Measurements from ENCODE around the gene NAALADL2. TPM values are rescaled to one million over a fixed set of nuclear protein-coding genes. Genes with fewer than 3 reads are reported as not detected.

The NAALADL2 gene
- total RNA-seq, 1 donor = 54.5 TPM

DNA sequence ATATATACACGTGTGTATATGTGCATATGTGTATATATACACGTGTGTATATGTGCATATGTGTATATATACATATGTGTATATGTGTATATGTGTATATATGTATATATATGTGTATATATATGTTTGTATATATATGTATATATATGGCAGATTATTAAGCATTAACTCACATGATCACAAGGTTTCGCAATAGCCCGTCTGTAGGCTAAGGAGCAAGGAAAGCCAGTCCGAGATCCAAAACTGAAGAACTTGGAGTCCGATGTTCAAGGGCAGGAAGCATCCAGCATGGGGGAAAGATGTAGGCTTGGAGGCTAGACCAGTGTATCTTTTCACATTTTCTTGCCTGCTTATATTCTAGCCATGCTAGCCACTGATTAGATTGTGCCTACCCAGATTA, 23.7 kb downstream of the NAALADL2 start:
- DNase-seq (ENCODE audit: low read depth) = no peak
- no peak overlapping the region for H3K4me3 ChIP-seq (ENCODE audit: low read depth, low read length)
- TF ChIP-seq, protein P1, sequence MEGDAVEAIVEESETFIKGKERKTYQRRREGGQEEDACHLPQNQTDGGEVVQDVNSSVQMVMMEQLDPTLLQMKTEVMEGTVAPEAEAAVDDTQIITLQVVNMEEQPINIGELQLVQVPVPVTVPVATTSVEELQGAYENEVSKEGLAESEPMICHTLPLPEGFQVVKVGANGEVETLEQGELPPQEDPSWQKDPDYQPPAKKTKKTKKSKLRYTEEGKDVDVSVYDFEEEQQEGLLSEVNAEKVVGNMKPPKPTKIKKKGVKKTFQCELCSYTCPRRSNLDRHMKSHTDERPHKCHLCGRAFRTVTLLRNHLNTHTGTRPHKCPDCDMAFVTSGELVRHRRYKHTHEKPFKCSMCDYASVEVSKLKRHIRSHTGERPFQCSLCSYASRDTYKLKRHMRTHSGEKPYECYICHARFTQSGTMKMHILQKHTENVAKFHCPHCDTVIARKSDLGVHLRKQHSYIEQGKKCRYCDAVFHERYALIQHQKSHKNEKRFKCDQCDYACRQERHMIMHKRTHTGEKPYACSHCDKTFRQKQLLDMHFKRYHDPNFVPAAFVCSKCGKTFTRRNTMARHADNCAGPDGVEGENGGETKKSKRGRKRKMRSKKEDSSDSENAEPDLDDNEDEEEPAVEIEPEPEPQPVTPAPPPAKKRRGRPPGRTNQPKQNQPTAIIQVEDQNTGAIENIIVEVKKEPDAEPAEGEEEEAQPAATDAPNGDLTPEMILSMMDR (IDR thresholded peaks at IDR 0.05; ENCODE audit: insufficient read depth, low read length) = no peak

GRCh38 chr3:174883881-174884675, 24.9 kb downstream of the NAALADL2 start:
- no peak for DNase-seq (ENCODE audit: low read depth)
- TF ChIP-seq, protein P1 (IDR thresholded peaks at IDR 0.05; ENCODE audit: insufficient read depth, low read length) = no peak

DNA sequence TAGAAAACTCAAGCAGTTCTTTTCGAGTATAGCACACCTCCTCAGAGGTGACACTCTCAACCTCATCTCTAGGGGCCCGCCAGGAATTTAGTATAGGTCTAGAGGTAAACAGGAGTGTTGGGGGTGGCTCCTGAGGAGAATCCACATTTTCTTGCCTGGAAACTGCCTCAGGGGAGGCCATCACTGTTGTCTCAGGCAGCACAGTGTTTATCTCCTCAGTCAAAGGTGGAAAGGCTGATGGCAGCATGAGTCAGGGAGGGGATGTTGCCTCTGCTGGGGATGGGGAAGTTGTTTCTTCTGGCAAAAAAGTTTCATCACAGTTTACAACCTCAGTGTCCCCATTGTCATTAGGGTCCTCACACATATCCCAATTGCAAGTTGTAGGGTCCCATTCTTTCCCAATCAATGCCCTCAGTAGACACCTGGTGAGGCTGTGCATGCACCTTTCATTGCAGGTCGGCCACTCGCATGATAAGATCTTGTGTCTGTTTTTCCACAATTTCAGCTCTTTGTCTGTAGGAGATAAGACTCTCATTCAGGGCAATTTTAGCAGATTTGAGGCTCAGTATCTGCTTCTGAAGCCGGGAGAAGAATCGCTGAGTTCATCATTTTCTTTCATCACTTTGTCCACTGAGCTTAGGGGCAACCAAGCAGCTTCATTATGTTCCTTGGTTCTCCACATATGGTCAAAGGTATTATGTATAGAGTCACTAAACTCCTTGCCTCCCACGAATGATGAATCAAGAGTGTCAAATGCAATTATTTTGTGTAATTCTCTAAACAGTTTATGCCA, 25.8 kb downstream of the NAALADL2 start:
- no peak overlapping the region for H3K4me3 ChIP-seq (ENCODE audit: low read depth, low read length)
- TF ChIP-seq, protein P1 (IDR thresholded peaks at IDR 0.05; ENCODE audit: insufficient read depth, low read length) = no peak

More at GRCh38 chr3:174883881-174884675, 24.9 kb downstream of the NAALADL2 start:
- H3K4me3 ChIP-seq (ENCODE audit: low read depth, low read length) = no peak overlapping the region

GRCh38 chr3:174891524-174892203, 32.5 kb downstream of the NAALADL2 start:
- TF ChIP-seq, protein P1 (IDR thresholded peaks at IDR 0.05; ENCODE audit: insufficient read depth, low read length) = no peak
- DNase-seq (ENCODE audit: low read depth) = peak; percentile 12
- no peak overlapping the region for H3K4me3 ChIP-seq (ENCODE audit: low read depth, low read length)

More for the DNA sequence above, 25.8 kb downstream of the NAALADL2 start:
- DNase-seq (ENCODE audit: low read depth) = no peak

- peak; percentile 40 for DNase-seq (ENCODE audit: low read depth)
- TF ChIP-seq, protein P1 (IDR thresholded peaks at IDR 0.05; ENCODE audit: insufficient read depth, low read length) = no peak
- H3K4me3 ChIP-seq (ENCODE audit: low read depth, low read length) = no peak overlapping the region
Observed at GRCh38 chr3:174907027-174907426, 47.9 kb downstream of the NAALADL2 start.

- TF ChIP-seq, protein P1 (IDR thresholded peaks at IDR 0.05; ENCODE audit: insufficient read depth, low read length) = no peak
- H3K4me3 ChIP-seq (ENCODE audit: low read depth, low read length) = no peak overlapping the region
- DNase-seq (ENCODE audit: low read depth) = no peak
Observed at GRCh38 chr3:174907628-174908407, 48.7 kb downstream of the NAALADL2 start.

Measured in fibroblast of the aortic adventitia (primary cell).